VCaP (cell line): ENCODE results near the gene TMEM132D.

Experiments
- H3K27ac ChIP-seq: fragments of 450-650 bp; 2 replicates; pipeline ENCODE4 v1.5.1; 2017
- TF ChIP-seq, protein P1 (sequence below): fragments of 450-650 bp; conservative IDR thresholded peaks from 2 replicates; pipeline ENCODE4 v1.5.1; 2017; ENCODE audit warnings: mild to moderate bottlenecking, moderate library complexity

TMEM132D gene

DNA sequence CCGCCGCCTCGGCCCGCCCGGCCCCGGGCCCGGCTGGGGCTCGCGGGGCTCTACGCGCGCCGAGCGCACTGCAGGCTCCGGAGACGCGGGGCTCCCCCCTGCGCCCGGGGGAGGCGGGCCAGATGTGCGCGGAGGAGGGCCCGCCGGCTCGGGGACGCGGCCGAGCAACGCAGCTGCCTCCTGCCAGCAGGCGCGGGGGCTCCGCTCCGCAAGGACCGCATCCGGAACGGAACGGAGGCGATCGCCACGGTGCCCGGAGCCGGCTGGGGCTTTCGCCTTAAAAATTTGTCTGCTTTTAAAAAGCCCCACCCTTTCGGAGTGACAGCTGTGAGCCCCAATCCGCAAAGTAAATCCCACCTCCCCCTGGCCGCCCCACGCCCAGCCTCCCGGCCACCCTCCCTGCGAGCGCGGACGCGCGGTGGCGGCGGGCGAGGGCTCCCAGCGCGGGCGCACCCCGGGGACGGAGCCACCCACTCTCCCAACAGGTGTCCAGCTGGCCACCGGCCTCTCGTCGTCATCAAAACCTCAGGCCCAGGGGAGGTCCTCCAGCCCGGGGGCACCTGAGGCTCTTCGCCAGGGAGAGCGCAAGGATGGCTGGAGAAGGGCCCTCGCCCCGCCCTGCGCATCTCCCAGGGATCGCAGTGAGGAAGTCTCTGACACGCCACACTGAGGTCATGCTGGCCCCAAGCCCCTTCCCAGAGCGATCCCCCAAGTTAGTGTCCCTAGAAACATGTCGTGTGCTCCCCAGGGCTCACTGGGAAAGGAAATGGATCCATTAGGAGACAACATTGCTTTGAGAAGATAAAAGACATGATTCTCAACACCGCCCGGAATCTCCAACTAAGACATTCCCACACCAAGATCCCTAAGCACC lies at the start of gene TMEM132D:
Gene TMEM132D, minus strand, starts transcription at position 70 of the 874 bp plus-strand sequence.
- TF ChIP-seq, protein P1, sequence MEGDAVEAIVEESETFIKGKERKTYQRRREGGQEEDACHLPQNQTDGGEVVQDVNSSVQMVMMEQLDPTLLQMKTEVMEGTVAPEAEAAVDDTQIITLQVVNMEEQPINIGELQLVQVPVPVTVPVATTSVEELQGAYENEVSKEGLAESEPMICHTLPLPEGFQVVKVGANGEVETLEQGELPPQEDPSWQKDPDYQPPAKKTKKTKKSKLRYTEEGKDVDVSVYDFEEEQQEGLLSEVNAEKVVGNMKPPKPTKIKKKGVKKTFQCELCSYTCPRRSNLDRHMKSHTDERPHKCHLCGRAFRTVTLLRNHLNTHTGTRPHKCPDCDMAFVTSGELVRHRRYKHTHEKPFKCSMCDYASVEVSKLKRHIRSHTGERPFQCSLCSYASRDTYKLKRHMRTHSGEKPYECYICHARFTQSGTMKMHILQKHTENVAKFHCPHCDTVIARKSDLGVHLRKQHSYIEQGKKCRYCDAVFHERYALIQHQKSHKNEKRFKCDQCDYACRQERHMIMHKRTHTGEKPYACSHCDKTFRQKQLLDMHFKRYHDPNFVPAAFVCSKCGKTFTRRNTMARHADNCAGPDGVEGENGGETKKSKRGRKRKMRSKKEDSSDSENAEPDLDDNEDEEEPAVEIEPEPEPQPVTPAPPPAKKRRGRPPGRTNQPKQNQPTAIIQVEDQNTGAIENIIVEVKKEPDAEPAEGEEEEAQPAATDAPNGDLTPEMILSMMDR = no peak
- H3K27ac ChIP-seq = no peak within 1 kb of the TSS

DNA sequence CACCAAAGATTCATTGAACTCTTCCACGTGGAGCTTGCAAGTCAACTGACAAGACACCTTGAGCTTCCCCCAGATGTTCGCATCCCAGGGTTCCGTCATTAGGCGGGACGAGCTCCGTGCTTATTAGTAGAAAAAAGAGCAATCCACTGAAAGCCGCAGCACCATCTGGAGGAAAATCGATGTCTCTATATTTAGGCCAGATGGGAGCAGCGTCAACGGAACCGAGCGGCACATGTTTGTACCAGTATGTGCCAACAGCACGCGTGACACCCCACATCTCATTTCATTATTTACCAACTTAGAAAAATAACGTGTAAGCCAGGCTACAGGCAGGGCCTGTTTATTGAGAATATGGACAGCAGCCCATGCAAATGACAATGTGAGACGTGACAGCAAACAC lies 45.8 kb upstream of the TMEM132D start:
- TF ChIP-seq, protein P1 = no peak
- no peak overlapping the region for H3K27ac ChIP-seq

DNA sequence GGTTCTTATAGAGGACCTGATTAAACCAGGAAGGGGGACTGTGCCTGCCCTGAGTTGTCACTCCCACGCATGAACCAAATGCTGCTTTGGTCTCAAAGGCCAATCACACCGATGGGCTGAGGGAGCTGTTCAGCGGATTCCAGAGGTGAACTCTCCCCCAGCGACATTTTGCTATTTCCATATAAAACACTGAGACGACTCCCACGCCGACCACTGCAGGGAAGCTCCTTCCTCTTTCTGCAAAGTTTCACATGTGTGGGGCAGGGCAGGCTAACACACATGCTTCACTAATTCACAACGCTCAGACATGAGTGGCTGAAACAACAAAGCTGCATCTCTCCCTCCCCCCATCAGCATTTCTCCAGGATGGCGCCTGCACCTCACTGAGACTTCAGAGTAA lies 37.8 kb upstream of the TMEM132D start:
- TF ChIP-seq, protein P1 = no peak
- H3K27ac ChIP-seq = no peak overlapping the region

DNA sequence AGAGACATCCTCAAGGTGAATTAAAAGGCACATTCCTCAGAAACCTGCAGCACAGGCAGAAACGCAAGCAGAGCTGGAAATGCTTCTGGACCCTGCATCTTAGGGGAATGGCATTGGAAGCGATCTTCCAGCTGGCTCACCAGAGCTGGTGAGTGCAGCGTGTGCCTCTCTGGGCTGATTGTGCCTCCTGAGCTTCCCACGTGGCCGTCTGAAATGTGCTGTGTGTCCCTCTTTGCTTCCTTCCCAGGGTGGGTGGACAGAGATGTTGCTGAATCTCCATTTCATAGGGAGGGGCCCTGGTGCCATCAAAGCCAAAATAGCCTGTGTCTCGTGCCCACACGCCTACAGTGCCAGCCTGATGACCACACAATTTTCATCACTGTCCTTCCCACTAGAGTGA lies 34.3 kb upstream of the TMEM132D start:
- no peak overlapping the region for H3K27ac ChIP-seq
- TF ChIP-seq, protein P1 = no peak

DNA sequence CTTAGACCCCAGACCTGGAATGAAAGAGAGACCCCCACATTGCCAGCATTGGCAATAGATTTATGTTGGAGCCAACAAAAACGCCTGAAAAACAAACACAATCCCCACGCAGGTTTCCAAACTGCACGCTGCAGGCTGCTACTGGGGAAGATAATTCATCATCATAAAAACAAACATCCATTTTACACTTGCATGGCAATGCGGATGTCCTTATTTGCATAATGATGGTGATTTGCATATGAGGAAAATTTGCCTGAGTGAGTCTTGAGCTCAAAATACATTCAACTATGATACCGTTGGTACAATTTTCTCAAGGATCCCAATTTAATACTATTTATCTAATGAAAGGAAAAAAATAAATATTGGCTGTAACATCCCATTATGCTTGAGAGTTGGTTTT lies 33.6 kb upstream of the TMEM132D start:
- TF ChIP-seq, protein P1 = no peak
- no peak overlapping the region for H3K27ac ChIP-seq

DNA sequence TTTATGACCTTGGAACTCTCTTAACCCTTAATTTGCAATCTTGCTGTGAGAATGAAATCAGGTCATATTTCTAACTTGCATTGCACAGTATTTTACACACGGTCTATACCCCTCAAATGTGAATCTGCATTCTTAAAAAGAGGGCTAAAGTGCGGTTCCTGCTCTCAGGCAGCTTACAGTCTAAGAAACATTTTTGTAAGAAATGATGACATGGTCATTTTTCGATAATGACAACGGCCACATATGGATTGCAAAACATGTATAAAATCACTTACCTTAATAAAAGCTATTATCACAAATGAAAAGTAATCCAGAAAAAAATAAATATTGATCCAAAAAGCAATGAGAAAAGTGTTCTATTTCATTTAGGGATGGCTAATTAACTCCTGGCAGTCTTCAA lies 24.8 kb upstream of the TMEM132D start:
- no peak overlapping the region for H3K27ac ChIP-seq
- TF ChIP-seq, protein P1 = no peak

DNA sequence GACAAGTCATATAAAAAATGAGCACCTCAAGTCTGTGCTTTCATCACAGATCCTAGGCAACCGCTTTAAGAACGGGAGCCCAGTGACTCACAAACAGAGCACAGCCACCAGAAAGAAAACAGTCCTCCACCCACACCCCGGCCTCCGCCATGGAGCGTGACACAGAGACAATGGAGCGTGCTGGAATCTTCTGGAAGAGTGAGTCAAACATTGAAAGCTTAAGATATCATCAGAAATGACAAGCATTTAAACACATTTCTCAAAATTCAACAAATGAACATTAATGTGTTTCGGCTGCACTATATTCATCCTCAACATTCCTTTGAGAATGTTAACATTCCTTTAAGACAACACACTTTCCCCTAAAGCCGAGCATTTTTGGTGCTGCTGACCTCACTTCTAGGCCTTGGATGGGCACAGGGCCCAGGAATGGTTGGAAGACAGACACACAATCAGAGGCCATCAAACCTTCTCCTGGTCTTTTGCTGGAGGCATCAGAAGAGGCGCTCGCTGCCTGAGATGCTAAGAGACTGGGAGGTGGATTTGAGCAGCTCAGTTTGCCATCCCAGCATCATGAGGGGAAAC lies 23.6 kb upstream of the TMEM132D start:
- no peak overlapping the region for H3K27ac ChIP-seq
- TF ChIP-seq, protein P1 = no peak
